H1 (cell line): Measurements from ENCODE around the gene ZDHHC16. TPM values are rescaled to one million over a fixed set of nuclear protein-coding genes. Genes with fewer than 3 reads are reported as not detected.

ENCODE experiments used
- CTCF ChIA-PET: fragments of 300-600 bp; sonication (Branson Sonifier 250); formaldehyde crosslinking; loops from one replicate; lab custom pipeline; 2021; ENCODE audit not compliant: partially characterized antibody; lab: Charles Lee
- POLR2A ChIA-PET: fragments of 300-600 bp; sonication (Branson Sonifier 250); formaldehyde crosslinking; loops from one replicate; lab custom pipeline; 2021; ENCODE audit warnings: inconsistent platforms; ENCODE audit not compliant: partially characterized antibody; lab: Charles Lee
- DNase-seq, 2 experiments: peaks; one replicate each; pipeline versions ENCODE4 v3.0.0 to v3.0.0-alpha.2; 2010 to 2022; ENCODE audit warnings: low spot score in 2 of 2, low read depth in 1 of 2, mixed read lengths in 1 of 2
- FAIRE-seq: peaks from 2 replicates; lab custom pipeline; 2011; peaks lifted over from hg19 to GRCh38; lab: Jason Lieb, UNC
- H2AFZ ChIP-seq: 2 replicates; pipeline ENCODE4 v1.8.1; 2012; ENCODE audit warnings: low read length, inconsistent platforms
- H2AK5ac ChIP-seq: 2 replicates; pipeline ENCODE4 v1.6.1; 2013; ENCODE audit warnings: low read depth, low read length
- H2BK120ac ChIP-seq: replicated peaks from 2 replicates; pipeline ENCODE3; 2013; ENCODE audit warnings: low read depth, low read length, inconsistent platforms
- H2BK12ac ChIP-seq: 2 replicates; pipeline ENCODE4 v1.6.1; 2013; ENCODE audit warnings: low read depth, low read length
- H2BK15ac ChIP-seq: 2 replicates; pipeline ENCODE4 v1.6.1; 2013; ENCODE audit warnings: low read length
- H2BK20ac ChIP-seq: 2 replicates; pipeline ENCODE4 v1.6.1; 2013; ENCODE audit warnings: low read length
- H2BK5ac ChIP-seq: 2 replicates; pipeline ENCODE4 v1.6.1; 2013; ENCODE audit warnings: low read depth, low read length
- H3K14ac ChIP-seq: 2 replicates; pipeline ENCODE4 v1.6.1; 2013; ENCODE audit warnings: inconsistent platforms; ENCODE audit not compliant: insufficient read length
- H3K18ac ChIP-seq: 2 replicates; pipeline ENCODE4 v1.6.1; 2013; ENCODE audit warnings: low read length; ENCODE audit errors: extremely low read depth
- H3K23ac ChIP-seq: 2 replicates; pipeline ENCODE4 v1.6.1; 2013; ENCODE audit warnings: inconsistent platforms; ENCODE audit not compliant: insufficient read length
- H3K23me2 ChIP-seq: 2 replicates; pipeline ENCODE4 v1.6.1; 2013; ENCODE audit warnings: low read depth, low read length
- H3K27ac ChIP-seq: 2 replicates; pipeline ENCODE4 v1.6.1; 2011; ENCODE audit warnings: low read depth, low read length, inconsistent platforms
- H3K27me3 ChIP-seq, 4 experiments: replicated peaks in 1 of 4; 1 replicate in 1 of 4; 2 replicates in 3 of 4; pipeline versions ENCODE4 v1.6.1 to v1.8.1; 2011 to 2013; ENCODE audit warnings: low read length in 3 of 4, mild to moderate bottlenecking in 3 of 4, inconsistent platforms in 2 of 4, mixed read lengths in 2 of 4, moderate library complexity in 1 of 4; ENCODE audit not compliant: control insufficient read depth in 3 of 4, insufficient read depth in 3 of 4; ENCODE audit errors: extremely low read depth in 1 of 4
- H3K36me3 ChIP-seq, 4 experiments: 2 replicates each; pipeline versions ENCODE4 v1.6.1 to v1.8.1; 2011 to 2013; ENCODE audit warnings: mild to moderate bottlenecking in 4 of 4, low read length in 3 of 4, moderate library complexity in 2 of 4, control low read depth in 1 of 4, inconsistent platforms in 1 of 4; ENCODE audit not compliant: insufficient read depth in 4 of 4, control insufficient read depth in 2 of 4
- H3K4ac ChIP-seq: replicated peaks from 2 replicates; pipeline ENCODE3; 2013; ENCODE audit warnings: low read length, low read depth, mixed read lengths, inconsistent platforms; ENCODE audit not compliant: insufficient read length
- H3K4me1 ChIP-seq, 4 experiments: replicated peaks in 1 of 4; 1 replicate in 1 of 4; 2 replicates in 3 of 4; pipeline versions ENCODE4 v1.6.1 to v1.8.1; 2011 to 2013; ENCODE audit warnings: low read length in 3 of 4, inconsistent platforms in 2 of 4, mixed read lengths in 1 of 4; ENCODE audit not compliant: insufficient read depth in 4 of 4, control insufficient read depth in 3 of 4
- H3K4me2 ChIP-seq, 2 experiments: 2 replicates each; pipeline versions ENCODE4 v1.6.1 to v1.8.1; 2011 to 2013; ENCODE audit warnings: low read depth in 2 of 2, low read length in 2 of 2, control low read depth in 1 of 2, inconsistent platforms in 1 of 2, mild to moderate bottlenecking in 1 of 2; ENCODE audit not compliant: insufficient read depth in 1 of 2
- H3K4me3 ChIP-seq, 4 experiments: fragments of 200-600, 300-600 bp in 1 of 4; sonication (generic), shearing (Covaris generic), sonication (Bioruptor Twin) in 1 of 4; 2 replicates each; pipeline versions ENCODE4 v1.5.1 to v1.8.1; 2011 to 2016; ENCODE audit warnings: low read length in 4 of 4, low read depth in 3 of 4, control low read depth in 2 of 4, inconsistent platforms in 2 of 4, mild to moderate bottlenecking in 2 of 4, mixed read lengths in 1 of 4, moderate library complexity in 1 of 4; ENCODE audit not compliant: insufficient read depth in 2 of 4; ENCODE audit errors: extremely low read depth in 1 of 4
- H3K56ac ChIP-seq: replicated peaks from 2 replicates; pipeline ENCODE3; 2013; ENCODE audit warnings: low read depth, mild to moderate bottlenecking, mixed read lengths, low read length, inconsistent platforms; ENCODE audit not compliant: insufficient read length
- H3K79me1 ChIP-seq: 2 replicates; pipeline ENCODE4 v1.6.1; 2013; ENCODE audit warnings: low read depth, low read length, control low read depth
- H3K79me2 ChIP-seq, 2 experiments: 2 replicates each; pipeline versions ENCODE4 v1.6.1 to v1.8.1; 2012 to 2013; ENCODE audit warnings: low read length in 2 of 2, mild to moderate bottlenecking in 2 of 2, inconsistent platforms in 1 of 2; ENCODE audit not compliant: insufficient read depth in 2 of 2, control insufficient read depth in 1 of 2
- H3K9ac ChIP-seq, 4 experiments: replicated peaks in 1 of 4; 1 replicate in 1 of 4; 2 replicates in 3 of 4; pipeline versions ENCODE4 v1.6.1 to v1.8.1; 2011 to 2013; ENCODE audit warnings: low read depth in 3 of 4, low read length in 3 of 4, control low read depth in 2 of 4, mild to moderate bottlenecking in 2 of 4, moderate library complexity in 2 of 4, inconsistent platforms in 1 of 4; ENCODE audit errors: extremely low read depth in 1 of 4
- H3K9me3 ChIP-seq, 2 experiments: 2 replicates each; pipeline versions ENCODE4 v1.6.1 to v1.8.1; 2012 to 2013; ENCODE audit warnings: mild to moderate bottlenecking in 2 of 2, moderate library complexity in 2 of 2, control low read depth in 1 of 2, inconsistent platforms in 1 of 2, low read depth in 1 of 2, low read length in 1 of 2, mixed read lengths in 1 of 2; ENCODE audit not compliant: insufficient read depth in 2 of 2
- H4K20me1 ChIP-seq, 2 experiments: replicated peaks in 1 of 2; 2 replicates each; pipeline versions ENCODE3 to v1.8.1; 2011 to 2013; ENCODE audit warnings: inconsistent platforms in 2 of 2, low read length in 2 of 2, mild to moderate bottlenecking in 1 of 2; ENCODE audit not compliant: insufficient read depth in 2 of 2, control insufficient read depth in 1 of 2
- H4K5ac ChIP-seq: 2 replicates; pipeline ENCODE4 v1.6.1; 2013; ENCODE audit warnings: low read length, low read depth, mixed read lengths, inconsistent platforms; ENCODE audit not compliant: insufficient read length
- H4K8ac ChIP-seq: 2 replicates; pipeline ENCODE4 v1.8.0; 2013; ENCODE audit warnings: mild to moderate bottlenecking, moderate library complexity, low read length, inconsistent platforms; ENCODE audit not compliant: insufficient read depth; ENCODE audit errors: extremely low read depth
- H4K91ac ChIP-seq: replicated peaks from 2 replicates; pipeline ENCODE3; 2013; ENCODE audit warnings: low read length, mixed read lengths, inconsistent platforms; ENCODE audit not compliant: insufficient read length
- ATF3 ChIP-seq: IDR thresholded peaks from 2 replicates; pipeline ENCODE4 v1.6.1; 2011; ENCODE audit warnings: low read depth, mild to moderate bottlenecking, low read length; ENCODE audit not compliant: insufficient read depth
- BCL11A ChIP-seq, 2 experiments: IDR thresholded peaks; one replicate each; pipeline ENCODE4 v1.6.1; 2011; ENCODE audit warnings: low read depth in 2 of 2, low read length in 2 of 2, mild to moderate bottlenecking in 2 of 2
- CBX5 ChIP-seq: fragments of 300-800, 300-1000 bp; sonication (generic); IDR thresholded peaks from 2 replicates; pipeline ENCODE4 v1.7.1; 2016; ENCODE audit warnings: antibody characterized with exemption, low read length, low read depth
- FOSL1 ChIP-seq: IDR thresholded peaks from 2 replicates; pipeline ENCODE4 v1.6.1; 2011; ENCODE audit warnings: mild to moderate bottlenecking, low read depth, low read length, moderate library complexity; ENCODE audit not compliant: insufficient read depth
- KDM4A ChIP-seq: IDR thresholded peaks from one replicate; pipeline ENCODE4 v1.7.1; 2012; ENCODE audit warnings: low read depth, mild to moderate bottlenecking, moderate library complexity, low read length, inconsistent platforms; ENCODE audit not compliant: severe bottlenecking
- RNF2 ChIP-seq: fragments of 200-900, 300-1000 bp; sonication (generic); IDR thresholded peaks from 2 replicates; pipeline ENCODE4 v1.7.1; 2016; ENCODE audit warnings: borderline replicate concordance, low read depth, mild to moderate bottlenecking, antibody characterized with exemption, low read length; ENCODE audit not compliant: poor library complexity, severe bottlenecking; ENCODE audit errors: missing control alignments
- SUZ12 ChIP-seq: fragments of 200-600 bp; sonication (generic); IDR thresholded peaks from 2 replicates; pipeline ENCODE4 v1.6.1; 2012; ENCODE audit warnings: mild to moderate bottlenecking, inconsistent platforms, low read length, moderate library complexity, mixed read lengths
- TAF1 ChIP-seq: IDR thresholded peaks from 2 replicates; pipeline ENCODE4 v1.6.1; 2011; ENCODE audit warnings: mild to moderate bottlenecking, low read depth, low read length
- TCF12 ChIP-seq: IDR thresholded peaks from 2 replicates; pipeline ENCODE4 v1.6.1; 2011; ENCODE audit warnings: low read depth, mild to moderate bottlenecking, low read length
- WGBS, 2 experiments: shearing (Covaris generic) in 1 of 2; methylation state at CpG; one replicate each; pipeline versions ENCODE4 v1.1.6 to v1.1.7; 2013 to 2015; ENCODE audit warnings: low lambda C conversion rate in 2 of 2, mixed read lengths in 2 of 2, inconsistent platforms in 1 of 2, low coverage in 1 of 2, missing lambda C conversion rate in 1 of 2; ENCODE audit not compliant: insufficient replicate concordance in 2 of 2, insufficient coverage in 1 of 2, insufficient read length in 1 of 2; ENCODE audit errors: extremely low coverage in 1 of 2, missing lambda C conversion rate in 1 of 2; 5-methylcytosine and 5-hydroxymethylcytosine counted together
- polyA plus RNA-seq, 7 experiments: library from polyadenylated mRNA; depleted of rRNA in 3 of 7; stranded (reverse) in 5 of 7; unstranded in 2 of 7; fragments of >200 nt in 5 of 7; fragments of 200-250 nt in 2 of 7; gene quantifications; 1 replicate in 5 of 7; 2 replicates in 1 of 7; 4 replicates in 1 of 7; pipeline versions ENCODE4 v1.2.1 to v1.2.3, GENCODE V29; 2011 to 2013; ENCODE audit warnings: missing spikeins in 2 of 7, mixed read lengths in 2 of 7
- total RNA-seq: library from RNA; stranded (reverse); fragmentation: NEBNext Ultra II Directional; extraction: Animal tissue kit (Norgen Biotek cat#: 25700); gene quantifications from 2 replicates; pipeline ENCODE4 v1.2.1, GENCODE V29; 2021

Gene ZDHHC16
- total and polyA plus RNA-seq, 2 of the 8 experiments (the other 6 are each of a cell fraction or from before 2014, with no cell fraction given), result 45.9 to 108 TPM

- Histone ChIP-seq H3K4me1 (peaks cover 6 to 13% (median 8%) of the 10 kb centered on the region in 4 experiments; a peak in 6 of 7 replicates), H2AFZ (no peak overlapping the region), H2BK5ac (no peak overlapping the region), H3K79me1 (peaks cover 14% of the 10 kb centered on the region), H3K4me2 (peak overlapping the region; percentile 78 to 98), H3K79me2 (peaks cover 2 to 62% of the 10 kb centered on the region in 2 experiments; a peak in 3 of 4 replicates), H4K5ac (no peak overlapping the region), H4K8ac (no peak overlapping the region; the same call in 1 of the 2 replicates), H2BK12ac (no peak overlapping the region), H3K4me3 (peak overlapping the region; percentile 83 to 92 (median 89)), H2BK120ac (no peak overlapping the region), H3K14ac (no peak overlapping the region), H3K23ac (no peak overlapping the region), H2BK15ac (no peak overlapping the region; the same call in 1 of the 2 replicates), H3K56ac (no peak overlapping the region), H2AK5ac (no peak overlapping the region), H3K9ac (peak overlapping the region in 2 of 4 experiments; percentile 42 to 59; a peak in 5 of 7 replicates), H4K91ac (no peak overlapping the region), H3K9me3 (no peaks in the 10 kb centered on the region), H3K36me3 (no peaks in the 10 kb centered on the region), H3K27ac (no peak overlapping the region), H3K27me3 (peaks cover 0 to 16% (median 13%) of the 10 kb centered on the region in 4 experiments; a peak in 5 of 7 replicates), H3K23me2 (peaks cover 15% of the 10 kb centered on the region), H3K18ac (no peak overlapping the region), H2BK20ac (no peak overlapping the region), H4K20me1 (peaks cover 9 to 31% of the 10 kb centered on the region in 2 experiments), H3K4ac (no peak overlapping the region)
- CTCF ChIA-PET, result interaction anchor here (0.6 to 2.6 kb wide), 13 partner anchors 8 to 680 kb away, joined by 3 to 24 read pairs (median 4); no protein-coding TSS in a partner anchor
- FAIRE-seq (peak; percentile 13), DNase-seq (no peak)
- WGBS, 2 experiments, result 5% methylated on average over 26 of the region's 41 CpGs; no CpG with 5 or more reads in 1 of the 2 experiments
- POLR2A ChIA-PET, result interaction anchor here (0.9 to 2.5 kb wide), 19 partner anchors 9 to 99 kb away, joined by 3 to 13 read pairs (median 4); partner anchors contain the start of gene RRP12
- TF ChIP-seq RNF2, result no peak
- TF ChIP-seq TAF1, result peak; percentile 48; the same call in 1 of the 2 replicates
- no peak for TF ChIP-seq BCL11A (IDR thresholded peaks at IDR 0.05; ENCODE audit: low read depth in 2 of 2, low read length in 2 of 2)
- peak; percentile 55 for TF ChIP-seq SUZ12
- TF ChIP-seq FOSL1, result no peak
- TF ChIP-seq ATF3, result no peak
- TF ChIP-seq CBX5, result no peak
- no peak for TF ChIP-seq TCF12
- TF ChIP-seq KDM4A, result no peak
Observed at GRCh38 chr10:97499561-97500296, 53.8 kb downstream of the ZDHHC16 start.
